HCT116 (cell line): ENCODE measurements around the gene PRKX. TPM values are rescaled to one million over a fixed set of nuclear protein-coding genes. Genes with fewer than 3 reads are reported as not detected.

ENCODE experiments used
- ATAC-seq: fragments of 200-7000 bp; cut with Tn5 transposase; 2 replicates; pipeline ENCODE4 v1.9.1; 2020; ENCODE audit warnings: mild to moderate bottlenecking, moderate library complexity
- BruUV-seq: library from RNA; stranded (reverse); fragments of 400-500 nt; replicated peaks from 2 replicates; lab custom pipeline; 2021; lab: Mats Ljungman, UMichigan
- CTCF ChIA-PET: fragments of 300-600 bp; sonication (Branson Sonifier 250); formaldehyde crosslinking; loops from one replicate; lab custom pipeline; 2021; ENCODE audit warnings: antibody characterized with exemption; lab: Charles Lee
- POLR2A ChIA-PET: fragments of 300-600, 350-600 bp; sonication (Branson Sonifier 250); formaldehyde crosslinking; loops from one replicate; lab custom pipeline; 2021; ENCODE audit warnings: antibody characterized with exemption; lab: Charles Lee
- RAD21 ChIA-PET, 2 experiments: fragments of 300-600 bp; sonication (Branson Sonifier 250); formaldehyde crosslinking; loops; one replicate each; lab custom pipeline; 2023; ENCODE audit warnings: low total read pairs in 2 of 2; ENCODE audit not compliant: uncharacterized antibody in 2 of 2, unreplicated experiment in 2 of 2, low non-redundant PET in 1 of 2; lab: Charles Lee
- DNase-seq: peaks from one replicate; pipeline ENCODE4 v3.0.0-alpha.2; 2010; ENCODE audit warnings: low read depth, low spot score
- H2AFZ ChIP-seq: fragments of 200-600 bp; shearing (Covaris generic), sonication (generic); 2 replicates; pipeline ENCODE4 v1.6.1; 2017; ENCODE audit warnings: low read depth, mixed run types, mixed read lengths, antibody characterized with exemption, low read length; ENCODE audit not compliant: poor library complexity, severe bottlenecking
- H3K27ac ChIP-seq: 2 replicates; pipeline ENCODE4 v1.5.1; 2012; ENCODE audit warnings: low read depth, low read length
- H3K27me3 ChIP-seq: fragments of 200-600 bp; sonication (generic); 2 replicates; pipeline ENCODE4 v1.6.1; 2016; ENCODE audit warnings: mixed run types, low read length, mixed read lengths; ENCODE audit not compliant: insufficient read depth
- H3K36me3 ChIP-seq, 2 experiments: fragments of 200-500 bp in 1 of 2; fragments of 200-600 bp in 1 of 2; sonication (Bioruptor generic) in 1 of 2; sonication (generic) in 1 of 2; 2 replicates each; pipeline versions ENCODE4 v1.5.1 to v1.6.1; 2014 to 2016; ENCODE audit warnings: low read length in 2 of 2, inconsistent platforms in 1 of 2, mixed read lengths in 1 of 2, mixed run types in 1 of 2; ENCODE audit not compliant: insufficient read depth in 2 of 2, control insufficient read depth in 1 of 2
- H3K4me1 ChIP-seq, 2 experiments: fragments of 200-600 bp in 1 of 2; sonication (generic) in 1 of 2; 2 replicates each; pipeline versions ENCODE4 v1.5.1 to v1.6.1; 2012 to 2017; ENCODE audit warnings: low read length in 2 of 2, inconsistent platforms in 1 of 2, mild to moderate bottlenecking in 1 of 2, mixed read lengths in 1 of 2, mixed run types in 1 of 2, moderate library complexity in 1 of 2; ENCODE audit not compliant: insufficient read depth in 2 of 2, control insufficient read depth in 1 of 2
- H3K4me2 ChIP-seq: fragments of 200-600 bp; sonication (generic); 2 replicates; pipeline ENCODE4 v1.6.1; 2017; ENCODE audit warnings: mixed run types, low read length, mixed read lengths
- H3K4me3 ChIP-seq, 2 experiments: fragments of 200-600 bp in 1 of 2; sonication (generic) in 1 of 2; replicated peaks in 1 of 2; 2 replicates each; pipeline ENCODE4 v1.5.1; 2011 to 2016; ENCODE audit warnings: low read length in 2 of 2, control low read depth in 1 of 2, low read depth in 1 of 2, mild to moderate bottlenecking in 1 of 2, mixed read lengths in 1 of 2, mixed run types in 1 of 2
- H3K79me2 ChIP-seq: fragments of 200-600 bp; sonication (generic); 2 replicates; pipeline ENCODE4 v1.6.1; 2017; ENCODE audit warnings: mild to moderate bottlenecking, mixed run types, low read length, moderate library complexity, mixed read lengths; ENCODE audit not compliant: insufficient read depth
- H3K9ac ChIP-seq: fragments of 200-600 bp; sonication (generic); 2 replicates; pipeline ENCODE4 v1.6.1; 2016; ENCODE audit warnings: low read length, mixed read lengths
- H3K9me2 ChIP-seq: fragments of 200-600 bp; sonication (generic), shearing (Covaris generic); 2 replicates; pipeline ENCODE4 v1.6.1; 2017; ENCODE audit warnings: mixed run types, mild to moderate bottlenecking, moderate library complexity; ENCODE audit not compliant: insufficient read depth
- H3K9me3 ChIP-seq, 2 experiments: fragments of 200-500 bp in 1 of 2; fragments of 200-600 bp in 1 of 2; sonication (Bioruptor generic) in 1 of 2; sonication (generic) in 1 of 2; 2 replicates each; pipeline ENCODE4 v1.6.1; 2014 to 2017; ENCODE audit warnings: low read length in 2 of 2, mixed read lengths in 2 of 2, inconsistent platforms in 1 of 2, low read depth in 1 of 2, mild to moderate bottlenecking in 1 of 2, mixed run types in 1 of 2, moderate library complexity in 1 of 2; ENCODE audit not compliant: control insufficient read depth in 1 of 2, insufficient read depth in 1 of 2
- H4K20me1 ChIP-seq: fragments of 200-600 bp; sonication (generic), shearing (Covaris generic); 2 replicates; pipeline ENCODE4 v1.6.1; 2017; ENCODE audit warnings: mixed run types, mild to moderate bottlenecking, moderate library complexity; ENCODE audit not compliant: insufficient read depth
- CBX3 ChIP-seq: IDR thresholded peaks from 2 replicates; pipeline ENCODE4 v1.6.1; 2012; ENCODE audit warnings: low read depth
- CEBPB ChIP-seq: IDR thresholded peaks from 2 replicates; pipeline ENCODE4 v1.6.1; 2012; ENCODE audit warnings: low read depth
- EZH2 ChIP-seq: fragments of 200-600 bp; sonication (generic); IDR thresholded peaks from 2 replicates; pipeline ENCODE4 v1.6.1; 2017; ENCODE audit warnings: antibody characterized with exemption, mixed run types
- JUND ChIP-seq: IDR thresholded peaks from 2 replicates; pipeline ENCODE4 v1.6.1; 2012
- POLR2A ChIP-seq: IDR thresholded peaks from 2 replicates; pipeline ENCODE4 v1.7.0; 2011; ENCODE audit warnings: borderline replicate concordance; ENCODE audit not compliant: insufficient read depth, insufficient read length; ENCODE audit errors: extremely low read depth
- POLR2AphosphoS5 ChIP-seq: IDR thresholded peaks from 2 replicates; pipeline ENCODE4 v1.6.1; 2011; ENCODE audit warnings: mild to moderate bottlenecking, low read depth, low read length, moderate library complexity
- RAD21 ChIP-seq: IDR thresholded peaks from 2 replicates; pipeline ENCODE4 v1.6.1; 2012; ENCODE audit warnings: low read depth, mild to moderate bottlenecking
- SP1 ChIP-seq: IDR thresholded peaks from 2 replicates; pipeline ENCODE4 v1.6.1; 2012; ENCODE audit warnings: low read depth
- TCF7L2 ChIP-seq: IDR thresholded peaks from 2 replicates; pipeline ENCODE4 v1.7.0; 2011; ENCODE audit warnings: borderline replicate concordance, inconsistent platforms; ENCODE audit not compliant: insufficient read depth, insufficient read length; ENCODE audit errors: extremely low read depth
- ZFX ChIP-seq: fragments of 450-650 bp; IDR thresholded peaks from 2 replicates; pipeline ENCODE4 v1.6.1; 2017
- ZNF274 ChIP-seq: fragments of 200-500 bp; sonication (Bioruptor generic); IDR thresholded peaks from 2 replicates; pipeline ENCODE4 v1.6.1; 2014; ENCODE audit warnings: mild to moderate bottlenecking, low read depth, low read length, inconsistent platforms
- intact Hi-C: fragments of 100-400 bp; cut with micrococcal nuclease; formaldehyde crosslinking; loops from 2 replicates; pipeline ENCODE4 v1.10.0; 2022
- total RNA-seq: library from RNA; stranded (reverse); gene quantifications from one replicate; pipeline ENCODE4 v1.2.1, GENCODE V29; 2021; ENCODE audit not compliant: unreplicated experiment
- TF ChIP-seq, protein P1 (sequence below): IDR thresholded peaks from 2 replicates; pipeline ENCODE4 v1.6.1; 2011; ENCODE audit warnings: mild to moderate bottlenecking, low read length, moderate library complexity; ENCODE audit not compliant: insufficient replicate concordance; ENCODE audit errors: extremely low read depth
- TF ChIP-seq, protein P2 (sequence below), 3 experiments: fragments of 200-600 bp in 1 of 3; sonication (generic) in 1 of 3; IDR thresholded peaks in 2 of 3; conservative IDR thresholded peaks in 1 of 3; 2 replicates each; pipeline ENCODE4 v1.5.1; 2012 to 2017; ENCODE audit warnings: low read depth in 2 of 3, low read length in 2 of 3, antibody characterized with exemption in 1 of 3, borderline replicate concordance in 1 of 3, control low read depth in 1 of 3, mild to moderate bottlenecking in 1 of 3, mixed read lengths in 1 of 3, mixed run types in 1 of 3, moderate library complexity in 1 of 3; ENCODE audit not compliant: insufficient read depth in 1 of 3
- TF ChIP-seq, protein P3 (sequence below): IDR thresholded peaks from 2 replicates; pipeline ENCODE4 v1.6.1; 2012
- TF ChIP-seq, protein P4 (sequence below): IDR thresholded peaks from 2 replicates; pipeline ENCODE4 v1.6.1; 2012; ENCODE audit warnings: low read depth
- TF ChIP-seq, protein P5 (sequence below): IDR thresholded peaks from 2 replicates; pipeline ENCODE4 v1.6.1; 2012

The PRKX gene
- total RNA-seq, 1 experiment from 2014 or later: 26.7 TPM

DNA sequence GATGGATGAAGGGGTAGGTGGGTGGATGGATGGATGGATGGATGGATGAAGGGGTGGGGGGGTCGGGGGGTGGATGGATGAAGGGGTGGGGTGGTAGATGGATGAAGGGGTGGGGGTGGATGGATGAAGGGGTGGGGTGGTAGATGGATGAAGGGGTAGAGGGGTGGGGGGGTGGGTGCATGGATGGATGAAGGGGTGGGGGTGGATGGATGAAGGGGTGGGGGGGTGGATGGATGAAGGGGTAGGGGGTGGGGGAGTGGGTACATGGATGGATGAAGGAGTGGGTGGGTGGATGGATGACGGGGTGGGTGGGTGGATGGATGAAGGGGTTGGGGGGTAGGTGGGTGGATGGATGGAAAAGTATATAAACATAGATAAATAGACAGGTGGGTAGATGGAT lies 74.2 kb downstream of the PRKX start:
- Histone ChIP-seq H3K9ac (no peak overlapping the region), H4K20me1 (no peaks in the 10 kb centered on the region), H3K79me2 (no peaks in the 10 kb centered on the region), H3K36me3 (no peaks in the 10 kb centered on the region), H3K9me2 (no peaks in the 10 kb centered on the region), H3K4me3 (no peak overlapping the region), H3K27ac (no peak overlapping the region), H3K4me1 (no peaks in the 10 kb centered on the region), H3K9me3 (no peaks in the 10 kb centered on the region), H3K4me2 (no peak overlapping the region)
- DNase-seq: no peak
- no peak for ATAC-seq
- BruUV-seq: no TSS peak
- CTCF ChIA-PET: no interaction called here
- intact Hi-C loops: loop anchor here (2.0 to 10.0 kb wide), 3 partner anchors 394 to 764 kb away; no protein-coding TSS in a partner anchor
- RAD21 ChIA-PET: no interaction called here
- TF ChIP-seq, protein P1, sequence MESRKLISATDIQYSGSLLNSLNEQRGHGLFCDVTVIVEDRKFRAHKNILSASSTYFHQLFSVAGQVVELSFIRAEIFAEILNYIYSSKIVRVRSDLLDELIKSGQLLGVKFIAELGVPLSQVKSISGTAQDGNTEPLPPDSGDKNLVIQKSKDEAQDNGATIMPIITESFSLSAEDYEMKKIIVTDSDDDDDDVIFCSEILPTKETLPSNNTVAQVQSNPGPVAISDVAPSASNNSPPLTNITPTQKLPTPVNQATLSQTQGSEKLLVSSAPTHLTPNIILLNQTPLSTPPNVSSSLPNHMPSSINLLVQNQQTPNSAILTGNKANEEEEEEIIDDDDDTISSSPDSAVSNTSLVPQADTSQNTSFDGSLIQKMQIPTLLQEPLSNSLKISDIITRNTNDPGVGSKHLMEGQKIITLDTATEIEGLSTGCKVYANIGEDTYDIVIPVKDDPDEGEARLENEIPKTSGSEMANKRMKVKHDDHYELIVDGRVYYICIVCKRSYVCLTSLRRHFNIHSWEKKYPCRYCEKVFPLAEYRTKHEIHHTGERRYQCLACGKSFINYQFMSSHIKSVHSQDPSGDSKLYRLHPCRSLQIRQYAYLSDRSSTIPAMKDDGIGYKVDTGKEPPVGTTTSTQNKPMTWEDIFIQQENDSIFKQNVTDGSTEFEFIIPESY: no peak
- TF ChIP-seq SP1 (no peak), EZH2 (no peak), ZNF274 (no peak), CEBPB (no peak), POLR2AphosphoS5 (no peak), RAD21 (no peak), POLR2A (no peak), ZFX (no peak), TCF7L2 (no peak), JUND (no peak), CBX3 (no peak)
- TF ChIP-seq, protein P2, sequence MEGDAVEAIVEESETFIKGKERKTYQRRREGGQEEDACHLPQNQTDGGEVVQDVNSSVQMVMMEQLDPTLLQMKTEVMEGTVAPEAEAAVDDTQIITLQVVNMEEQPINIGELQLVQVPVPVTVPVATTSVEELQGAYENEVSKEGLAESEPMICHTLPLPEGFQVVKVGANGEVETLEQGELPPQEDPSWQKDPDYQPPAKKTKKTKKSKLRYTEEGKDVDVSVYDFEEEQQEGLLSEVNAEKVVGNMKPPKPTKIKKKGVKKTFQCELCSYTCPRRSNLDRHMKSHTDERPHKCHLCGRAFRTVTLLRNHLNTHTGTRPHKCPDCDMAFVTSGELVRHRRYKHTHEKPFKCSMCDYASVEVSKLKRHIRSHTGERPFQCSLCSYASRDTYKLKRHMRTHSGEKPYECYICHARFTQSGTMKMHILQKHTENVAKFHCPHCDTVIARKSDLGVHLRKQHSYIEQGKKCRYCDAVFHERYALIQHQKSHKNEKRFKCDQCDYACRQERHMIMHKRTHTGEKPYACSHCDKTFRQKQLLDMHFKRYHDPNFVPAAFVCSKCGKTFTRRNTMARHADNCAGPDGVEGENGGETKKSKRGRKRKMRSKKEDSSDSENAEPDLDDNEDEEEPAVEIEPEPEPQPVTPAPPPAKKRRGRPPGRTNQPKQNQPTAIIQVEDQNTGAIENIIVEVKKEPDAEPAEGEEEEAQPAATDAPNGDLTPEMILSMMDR (IDR thresholded peaks at IDR 0.05 in 2 of 3, conservative IDR thresholded peaks at IDR 0.05 in 1 of 3; ENCODE audit: borderline replicate concordance in 1 of 3, insufficient read depth in 1 of 3, low read depth in 2 of 3, low read length in 2 of 3): no peak
- TF ChIP-seq, protein P3, sequence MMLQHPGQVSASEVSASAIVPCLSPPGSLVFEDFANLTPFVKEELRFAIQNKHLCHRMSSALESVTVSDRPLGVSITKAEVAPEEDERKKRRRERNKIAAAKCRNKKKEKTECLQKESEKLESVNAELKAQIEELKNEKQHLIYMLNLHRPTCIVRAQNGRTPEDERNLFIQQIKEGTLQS: no peak
- TF ChIP-seq, protein P4, sequence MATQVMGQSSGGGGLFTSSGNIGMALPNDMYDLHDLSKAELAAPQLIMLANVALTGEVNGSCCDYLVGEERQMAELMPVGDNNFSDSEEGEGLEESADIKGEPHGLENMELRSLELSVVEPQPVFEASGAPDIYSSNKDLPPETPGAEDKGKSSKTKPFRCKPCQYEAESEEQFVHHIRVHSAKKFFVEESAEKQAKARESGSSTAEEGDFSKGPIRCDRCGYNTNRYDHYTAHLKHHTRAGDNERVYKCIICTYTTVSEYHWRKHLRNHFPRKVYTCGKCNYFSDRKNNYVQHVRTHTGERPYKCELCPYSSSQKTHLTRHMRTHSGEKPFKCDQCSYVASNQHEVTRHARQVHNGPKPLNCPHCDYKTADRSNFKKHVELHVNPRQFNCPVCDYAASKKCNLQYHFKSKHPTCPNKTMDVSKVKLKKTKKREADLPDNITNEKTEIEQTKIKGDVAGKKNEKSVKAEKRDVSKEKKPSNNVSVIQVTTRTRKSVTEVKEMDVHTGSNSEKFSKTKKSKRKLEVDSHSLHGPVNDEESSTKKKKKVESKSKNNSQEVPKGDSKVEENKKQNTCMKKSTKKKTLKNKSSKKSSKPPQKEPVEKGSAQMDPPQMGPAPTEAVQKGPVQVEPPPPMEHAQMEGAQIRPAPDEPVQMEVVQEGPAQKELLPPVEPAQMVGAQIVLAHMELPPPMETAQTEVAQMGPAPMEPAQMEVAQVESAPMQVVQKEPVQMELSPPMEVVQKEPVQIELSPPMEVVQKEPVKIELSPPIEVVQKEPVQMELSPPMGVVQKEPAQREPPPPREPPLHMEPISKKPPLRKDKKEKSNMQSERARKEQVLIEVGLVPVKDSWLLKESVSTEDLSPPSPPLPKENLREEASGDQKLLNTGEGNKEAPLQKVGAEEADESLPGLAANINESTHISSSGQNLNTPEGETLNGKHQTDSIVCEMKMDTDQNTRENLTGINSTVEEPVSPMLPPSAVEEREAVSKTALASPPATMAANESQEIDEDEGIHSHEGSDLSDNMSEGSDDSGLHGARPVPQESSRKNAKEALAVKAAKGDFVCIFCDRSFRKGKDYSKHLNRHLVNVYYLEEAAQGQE: no peak
- TF ChIP-seq, protein P5, sequence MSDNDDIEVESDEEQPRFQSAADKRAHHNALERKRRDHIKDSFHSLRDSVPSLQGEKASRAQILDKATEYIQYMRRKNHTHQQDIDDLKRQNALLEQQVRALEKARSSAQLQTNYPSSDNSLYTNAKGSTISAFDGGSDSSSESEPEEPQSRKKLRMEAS: no peak
- TF ChIP-seq, all 23 proteins: peak for 0
- no peaks in the 10 kb centered on the region for H3K27me3 ChIP-seq
- POLR2A ChIA-PET: no interaction called here
- H2AFZ ChIP-seq: no peak overlapping the region
